Measurements from ENCODE around the gene NMNAT3. TPM values are rescaled to one million over a fixed set of nuclear protein-coding genes. Genes with fewer than 3 reads are reported as not detected.

NMNAT3 gene
- total and polyA plus RNA-seq, 4 donors: 1.9 to 19.7 (median 2.9) TPM

DNA sequence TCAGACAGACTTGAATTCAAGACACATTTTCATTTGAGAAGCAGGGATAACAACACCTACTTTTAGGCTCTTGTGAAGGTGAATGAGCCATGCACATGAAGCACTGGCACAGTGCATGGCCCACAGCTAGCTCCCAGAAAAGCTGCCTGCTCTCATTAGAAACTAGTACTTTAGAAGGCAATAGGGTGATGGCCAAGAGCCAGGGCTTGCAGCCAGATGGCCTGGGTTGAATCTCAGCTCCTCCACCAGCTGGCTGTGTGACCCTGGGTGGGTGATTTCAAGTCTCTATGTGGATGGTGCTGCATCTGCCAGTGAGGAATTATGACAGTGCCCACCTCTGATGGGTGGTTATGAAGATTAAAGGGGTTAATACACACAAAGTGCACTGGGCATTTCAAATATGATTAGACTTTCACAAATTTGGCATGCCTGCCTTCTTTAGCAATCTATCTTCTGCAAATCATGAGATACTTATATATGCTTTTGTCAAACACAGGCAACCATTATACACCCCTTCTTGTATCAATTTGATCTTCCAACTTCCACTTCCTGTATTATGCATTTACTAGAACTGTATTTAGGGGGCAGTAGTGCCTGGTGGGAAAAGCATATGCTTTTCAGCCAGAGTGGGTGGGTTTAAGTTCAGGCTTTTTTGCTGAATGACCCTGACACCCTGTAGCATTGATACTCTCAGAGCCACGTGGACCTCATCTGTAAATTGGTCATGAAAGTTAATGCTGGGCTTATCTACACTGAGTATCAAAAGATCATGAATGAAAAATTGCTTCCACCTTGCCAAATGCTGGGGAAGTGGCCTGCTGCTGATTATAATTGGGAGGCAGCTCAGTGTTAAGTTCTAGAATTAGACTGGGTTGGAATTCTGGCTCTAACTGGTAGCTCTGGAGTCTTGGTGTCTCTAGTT is 103.5 kb downstream of the NMNAT3 start:
- H3K9ac ChIP-seq (ENCODE audit: low read depth in 1 of 2, low read length in 2 of 2): no peak overlapping the region
- peaks cover 0 to 13% (median 8%) of the 10 kb centered on the region in 4 donors for H3K4me1 ChIP-seq (ENCODE audit: control insufficient read depth in 4 of 4, insufficient read depth in 4 of 4, low read length in 3 of 4)
- no peak for TF ChIP-seq RAD21 (IDR thresholded peaks at IDR 0.05)
- TF ChIP-seq, protein P1, sequence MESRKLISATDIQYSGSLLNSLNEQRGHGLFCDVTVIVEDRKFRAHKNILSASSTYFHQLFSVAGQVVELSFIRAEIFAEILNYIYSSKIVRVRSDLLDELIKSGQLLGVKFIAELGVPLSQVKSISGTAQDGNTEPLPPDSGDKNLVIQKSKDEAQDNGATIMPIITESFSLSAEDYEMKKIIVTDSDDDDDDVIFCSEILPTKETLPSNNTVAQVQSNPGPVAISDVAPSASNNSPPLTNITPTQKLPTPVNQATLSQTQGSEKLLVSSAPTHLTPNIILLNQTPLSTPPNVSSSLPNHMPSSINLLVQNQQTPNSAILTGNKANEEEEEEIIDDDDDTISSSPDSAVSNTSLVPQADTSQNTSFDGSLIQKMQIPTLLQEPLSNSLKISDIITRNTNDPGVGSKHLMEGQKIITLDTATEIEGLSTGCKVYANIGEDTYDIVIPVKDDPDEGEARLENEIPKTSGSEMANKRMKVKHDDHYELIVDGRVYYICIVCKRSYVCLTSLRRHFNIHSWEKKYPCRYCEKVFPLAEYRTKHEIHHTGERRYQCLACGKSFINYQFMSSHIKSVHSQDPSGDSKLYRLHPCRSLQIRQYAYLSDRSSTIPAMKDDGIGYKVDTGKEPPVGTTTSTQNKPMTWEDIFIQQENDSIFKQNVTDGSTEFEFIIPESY (IDR thresholded peaks at IDR 0.05): no peak
- TF ChIP-seq SP1 (IDR thresholded peaks at IDR 0.05): no peak
- TF ChIP-seq, protein P2, sequence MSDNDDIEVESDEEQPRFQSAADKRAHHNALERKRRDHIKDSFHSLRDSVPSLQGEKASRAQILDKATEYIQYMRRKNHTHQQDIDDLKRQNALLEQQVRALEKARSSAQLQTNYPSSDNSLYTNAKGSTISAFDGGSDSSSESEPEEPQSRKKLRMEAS (IDR thresholded peaks at IDR 0.05): no peak
- TF ChIP-seq, protein P3, sequence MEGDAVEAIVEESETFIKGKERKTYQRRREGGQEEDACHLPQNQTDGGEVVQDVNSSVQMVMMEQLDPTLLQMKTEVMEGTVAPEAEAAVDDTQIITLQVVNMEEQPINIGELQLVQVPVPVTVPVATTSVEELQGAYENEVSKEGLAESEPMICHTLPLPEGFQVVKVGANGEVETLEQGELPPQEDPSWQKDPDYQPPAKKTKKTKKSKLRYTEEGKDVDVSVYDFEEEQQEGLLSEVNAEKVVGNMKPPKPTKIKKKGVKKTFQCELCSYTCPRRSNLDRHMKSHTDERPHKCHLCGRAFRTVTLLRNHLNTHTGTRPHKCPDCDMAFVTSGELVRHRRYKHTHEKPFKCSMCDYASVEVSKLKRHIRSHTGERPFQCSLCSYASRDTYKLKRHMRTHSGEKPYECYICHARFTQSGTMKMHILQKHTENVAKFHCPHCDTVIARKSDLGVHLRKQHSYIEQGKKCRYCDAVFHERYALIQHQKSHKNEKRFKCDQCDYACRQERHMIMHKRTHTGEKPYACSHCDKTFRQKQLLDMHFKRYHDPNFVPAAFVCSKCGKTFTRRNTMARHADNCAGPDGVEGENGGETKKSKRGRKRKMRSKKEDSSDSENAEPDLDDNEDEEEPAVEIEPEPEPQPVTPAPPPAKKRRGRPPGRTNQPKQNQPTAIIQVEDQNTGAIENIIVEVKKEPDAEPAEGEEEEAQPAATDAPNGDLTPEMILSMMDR (IDR thresholded peaks at IDR 0.05; ENCODE audit: low read depth, low read length, missing input control): no peak
- no peak for TF ChIP-seq HNF4G (IDR thresholded peaks at IDR 0.05)
- no peak for TF ChIP-seq TAF1 (conservative IDR thresholded peaks at IDR 0.05)
- TF ChIP-seq YY1 (IDR thresholded peaks at IDR 0.05): no peak
- no peaks in the 10 kb centered on the region for H3K9me3 ChIP-seq (ENCODE audit: control insufficient read depth in 4 of 4, low read length in 3 of 4)
- no peak overlapping the region for H3K4me3 ChIP-seq (ENCODE audit: low read depth in 1 of 3, low read length in 3 of 3)
- no peak overlapping the region for H3K27ac ChIP-seq (ENCODE audit: low read depth in 1 of 2, low read length in 2 of 2)
- peaks cover 0 to 4% (median 0%) of the 10 kb centered on the region in 4 donors for H3K36me3 ChIP-seq (ENCODE audit: control insufficient read depth in 4 of 4, insufficient read depth in 3 of 4, low read depth in 1 of 4, low read length in 3 of 4)
- H3K27me3 ChIP-seq (ENCODE audit: control insufficient read depth in 4 of 4, insufficient read depth in 4 of 4, low read length in 3 of 4): no peaks in the 10 kb centered on the region
- no peak for DNase-seq (ENCODE audit: low spot score)
- 63% methylated on average over 1 of the region's 1 CpG for WGBS

DNA sequence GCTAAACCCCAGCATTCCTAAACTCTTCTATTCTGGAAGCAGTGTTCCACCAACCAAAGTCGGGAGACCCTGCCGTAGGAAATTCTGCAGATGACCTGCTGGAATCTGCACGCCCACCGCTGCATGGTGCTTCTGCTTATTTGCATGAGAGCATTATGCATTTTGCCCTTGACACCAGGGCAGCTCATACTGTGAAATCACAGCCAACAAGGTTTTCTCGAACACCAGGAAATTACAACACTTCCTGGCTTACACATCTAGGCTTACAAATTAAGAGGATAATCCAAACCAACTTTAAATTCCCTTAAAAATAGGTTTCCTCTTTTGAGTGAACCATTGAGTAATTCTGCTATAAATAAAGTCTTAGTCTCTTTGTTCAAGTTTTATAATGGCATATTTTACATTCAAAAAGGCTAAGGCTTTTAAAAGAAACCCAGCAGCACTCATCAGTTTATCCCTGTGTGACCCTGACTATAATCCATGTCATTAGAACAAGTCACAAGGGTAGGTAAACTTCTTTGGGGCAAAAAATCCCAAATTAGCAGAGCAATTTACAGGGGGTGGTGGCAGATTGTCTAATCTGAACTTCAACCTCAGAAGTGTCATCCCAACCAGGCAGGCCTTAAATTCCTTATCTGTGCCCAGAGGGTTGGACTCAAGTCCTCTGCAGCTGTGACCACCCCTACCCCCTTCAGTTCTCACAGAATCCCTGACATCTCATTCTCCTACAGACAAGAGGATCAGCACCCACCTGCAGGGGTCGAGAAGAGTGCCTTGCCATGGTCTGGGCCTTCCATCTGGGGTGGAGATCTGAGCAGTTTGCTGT is 104.7 kb downstream of the NMNAT3 start:
- no peak for TF ChIP-seq FOXA1 (IDR thresholded peaks at IDR 0.05)
- no peak for TF ChIP-seq TAF1 (conservative IDR thresholded peaks at IDR 0.05)
- no peak for TF ChIP-seq YY1 (IDR thresholded peaks at IDR 0.05)
- no peak for TF ChIP-seq HNF4G (IDR thresholded peaks at IDR 0.05)
- TF ChIP-seq, protein P3 (IDR thresholded peaks at IDR 0.05; ENCODE audit: low read depth, low read length, missing input control): no peak
- TF ChIP-seq JUND (IDR thresholded peaks at IDR 0.05): no peak
- no peak for TF ChIP-seq RXRA (IDR thresholded peaks at IDR 0.05)
- TF ChIP-seq FOXA2 (IDR thresholded peaks at IDR 0.05): no peak
- TF ChIP-seq RAD21 (IDR thresholded peaks at IDR 0.05): no peak
- TF ChIP-seq, protein P2 (IDR thresholded peaks at IDR 0.05): no peak
- TF ChIP-seq SP1 (IDR thresholded peaks at IDR 0.05): no peak
- TF ChIP-seq EGR1 (IDR thresholded peaks at IDR 0.05; ENCODE audit: low read depth in 2 of 2): no peak
- TF ChIP-seq, protein P4, sequence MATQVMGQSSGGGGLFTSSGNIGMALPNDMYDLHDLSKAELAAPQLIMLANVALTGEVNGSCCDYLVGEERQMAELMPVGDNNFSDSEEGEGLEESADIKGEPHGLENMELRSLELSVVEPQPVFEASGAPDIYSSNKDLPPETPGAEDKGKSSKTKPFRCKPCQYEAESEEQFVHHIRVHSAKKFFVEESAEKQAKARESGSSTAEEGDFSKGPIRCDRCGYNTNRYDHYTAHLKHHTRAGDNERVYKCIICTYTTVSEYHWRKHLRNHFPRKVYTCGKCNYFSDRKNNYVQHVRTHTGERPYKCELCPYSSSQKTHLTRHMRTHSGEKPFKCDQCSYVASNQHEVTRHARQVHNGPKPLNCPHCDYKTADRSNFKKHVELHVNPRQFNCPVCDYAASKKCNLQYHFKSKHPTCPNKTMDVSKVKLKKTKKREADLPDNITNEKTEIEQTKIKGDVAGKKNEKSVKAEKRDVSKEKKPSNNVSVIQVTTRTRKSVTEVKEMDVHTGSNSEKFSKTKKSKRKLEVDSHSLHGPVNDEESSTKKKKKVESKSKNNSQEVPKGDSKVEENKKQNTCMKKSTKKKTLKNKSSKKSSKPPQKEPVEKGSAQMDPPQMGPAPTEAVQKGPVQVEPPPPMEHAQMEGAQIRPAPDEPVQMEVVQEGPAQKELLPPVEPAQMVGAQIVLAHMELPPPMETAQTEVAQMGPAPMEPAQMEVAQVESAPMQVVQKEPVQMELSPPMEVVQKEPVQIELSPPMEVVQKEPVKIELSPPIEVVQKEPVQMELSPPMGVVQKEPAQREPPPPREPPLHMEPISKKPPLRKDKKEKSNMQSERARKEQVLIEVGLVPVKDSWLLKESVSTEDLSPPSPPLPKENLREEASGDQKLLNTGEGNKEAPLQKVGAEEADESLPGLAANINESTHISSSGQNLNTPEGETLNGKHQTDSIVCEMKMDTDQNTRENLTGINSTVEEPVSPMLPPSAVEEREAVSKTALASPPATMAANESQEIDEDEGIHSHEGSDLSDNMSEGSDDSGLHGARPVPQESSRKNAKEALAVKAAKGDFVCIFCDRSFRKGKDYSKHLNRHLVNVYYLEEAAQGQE (IDR thresholded peaks at IDR 0.05): no peak

More for the DNA sequence above, 104.7 kb downstream of the NMNAT3 start:
- Histone ChIP-seq H3K4me3 (ENCODE audit: low read depth in 1 of 3, low read length in 3 of 3) (no peak overlapping the region), H3K36me3 (ENCODE audit: control insufficient read depth in 4 of 4, insufficient read depth in 3 of 4, low read depth in 1 of 4, low read length in 3 of 4) (no peaks in the 10 kb centered on the region), H3K9me3 (ENCODE audit: control insufficient read depth in 4 of 4, low read length in 3 of 4) (no peaks in the 10 kb centered on the region), H3K27ac (ENCODE audit: low read depth in 1 of 2, low read length in 2 of 2) (no peak overlapping the region), H3K9ac (ENCODE audit: low read depth in 1 of 2, low read length in 2 of 2) (no peak overlapping the region), H3K27me3 (ENCODE audit: control insufficient read depth in 4 of 4, insufficient read depth in 4 of 4, low read length in 3 of 4) (no peaks in the 10 kb centered on the region), H3K4me1 (ENCODE audit: control insufficient read depth in 4 of 4, insufficient read depth in 4 of 4, low read length in 3 of 4) (peaks cover 0 to 13% (median 8%) of the 10 kb centered on the region in 4 donors)
- DNase-seq (ENCODE audit: low spot score): no peak
- 69% methylated on average over 6 of the region's 6 CpGs for WGBS
